HepG2 (cell line): ENCODE results near the gene TENM3. TPM values are rescaled to one million over a fixed set of nuclear protein-coding genes. Genes with fewer than 3 reads are reported as not detected.

Experiments
- ATAC-seq: fragments of 200-7000 bp; cut with Tn5 transposase; 3 replicates; pipeline ENCODE4 v1.9.1; 2020; ENCODE audit warnings: mild to moderate bottlenecking, moderate library complexity
- BruUV-seq: library from RNA; stranded (reverse); fragments of 400-500 nt; replicated peaks from 2 replicates; lab custom pipeline; 2021; lab: Mats Ljungman, UMichigan
- CTCF ChIA-PET: fragments of 300-600 bp; formaldehyde crosslinking; extraction: SDS; loops from one replicate; lab custom pipeline; 2021; ENCODE audit warnings: low total read pairs, inconsistent platforms, low intra/inter-chr PET ratio; lab: Yijun Ruan, JAX
- POLR2A ChIA-PET: fragments of 350-600 bp; sonication (Branson Sonifier 250); formaldehyde crosslinking; loops from one replicate; lab custom pipeline; 2020; ENCODE audit warnings: antibody characterized with exemption, inconsistent platforms; lab: Yijun Ruan, JAX
- DNase-seq: peaks from one replicate; pipeline ENCODE4 v3.0.0-alpha.2; 2015; ENCODE audit warnings: low spot score
- FAIRE-seq: peaks from 3 replicates; lab custom pipeline; 2011; peaks lifted over from hg19 to GRCh38; lab: Jason Lieb, UNC
- H2AFZ ChIP-seq: one replicate; pipeline ENCODE4 v1.6.1; 2011; ENCODE audit warnings: low read length, inconsistent platforms
- H3K27ac ChIP-seq: fragments of 300-600 bp; 3 replicates; pipeline ENCODE4 v1.8.0; 2011; ENCODE audit warnings: mixed run types, mild to moderate bottlenecking, mixed read lengths, low read length, inconsistent platforms; ENCODE audit not compliant: insufficient read depth; ENCODE audit errors: extremely low read length
- H3K27me3 ChIP-seq, 2 experiments: fragments of 200-600 bp in 1 of 2; 2 replicates in 1 of 2; 3 replicates in 1 of 2; pipeline versions ENCODE4 v1.6.0 to v1.8.0; 2011; ENCODE audit warnings: low read length in 2 of 2, mild to moderate bottlenecking in 2 of 2, moderate library complexity in 2 of 2, inconsistent platforms in 1 of 2; ENCODE audit not compliant: insufficient read depth in 2 of 2, control insufficient read depth in 1 of 2
- H3K36me3 ChIP-seq, 2 experiments: fragments of 200-600 bp in 1 of 2; replicated peaks in 1 of 2; 2 replicates in 1 of 2; 3 replicates in 1 of 2; pipeline versions ENCODE4 v1.5.1 to v1.8.0; 2011; ENCODE audit warnings: low read length in 2 of 2, inconsistent platforms in 1 of 2; ENCODE audit not compliant: insufficient read depth in 2 of 2, control insufficient read depth in 1 of 2
- H3K4me1 ChIP-seq: 2 replicates; pipeline ENCODE4 v1.5.1; 2012; ENCODE audit warnings: low read length, inconsistent platforms; ENCODE audit not compliant: insufficient read depth
- H3K4me2 ChIP-seq: 2 replicates; pipeline ENCODE4 v1.6.0; 2011; ENCODE audit warnings: low read depth, low read length, inconsistent platforms
- H3K4me3 ChIP-seq, 3 experiments: fragments of 200-600 bp in 1 of 3; sonication (generic), shearing (Covaris generic) in 1 of 3; replicated peaks in 1 of 3; 2 replicates each; pipeline ENCODE4 v1.5.1; 2011 to 2016; ENCODE audit warnings: low read length in 3 of 3, inconsistent platforms in 2 of 3, low read depth in 2 of 3, mild to moderate bottlenecking in 2 of 3, control low read depth in 1 of 3, mixed read lengths in 1 of 3; ENCODE audit not compliant: insufficient read depth in 1 of 3
- H3K79me2 ChIP-seq: one replicate; pipeline ENCODE4 v1.6.1; 2011; ENCODE audit warnings: low read length, inconsistent platforms; ENCODE audit not compliant: insufficient read depth
- H3K9ac ChIP-seq: 2 replicates; pipeline ENCODE4 v1.6.0; 2011; ENCODE audit warnings: mild to moderate bottlenecking, low read depth, low read length, inconsistent platforms; ENCODE audit not compliant: insufficient read depth
- H3K9me3 ChIP-seq: 2 replicates; pipeline ENCODE4 v1.5.1; 2012; ENCODE audit warnings: mild to moderate bottlenecking, low read length
- H4K20me1 ChIP-seq: 2 replicates; pipeline ENCODE4 v1.6.0; 2011; ENCODE audit warnings: inconsistent platforms, mild to moderate bottlenecking, low read length, moderate library complexity; ENCODE audit not compliant: insufficient read depth
- JUND ChIP-seq: sonication (generic); formaldehyde crosslinking; IDR thresholded peaks from 2 replicates; pipeline ENCODE4 v1.8.0; 2022; ENCODE audit warnings: mild to moderate bottlenecking, missing genetic modification reagents
- ZBTB40 ChIP-seq, 2 experiments: fragments of 450-650 bp in 1 of 2; sonication (generic) in 1 of 2; formaldehyde crosslinking in 1 of 2; IDR thresholded peaks; 2 replicates each; pipeline versions ENCODE4 v1.6.1 to v1.8.0; 2016 to 2022; ENCODE audit warnings: antibody characterized with exemption in 1 of 2, mild to moderate bottlenecking in 1 of 2, missing genetic modification reagents in 1 of 2
- ZNF407 ChIP-seq: sonication (generic); formaldehyde crosslinking; IDR thresholded peaks from one replicate; pipeline ENCODE4 v1.5.1; 2020; ENCODE audit warnings: mild to moderate bottlenecking, missing genetic modification reagents; ENCODE audit errors: not compliant biosample characterization
- WGBS: methylation state at CpG from one replicate; pipeline ENCODE4 v1.1.6; 2017; ENCODE audit warnings: low lambda C conversion rate; 5-methylcytosine and 5-hydroxymethylcytosine counted together
- in situ Hi-C: cut with HindIII; loops from 2 replicates; pipeline ENCODE4 v1.10.0; 2017; ENCODE audit warnings: low pct_unique_long_range_greater_than_20kb; ENCODE audit not compliant: extremely low pct_ligation_motif_present
- intact Hi-C: fragments of 100-400 bp; cut with micrococcal nuclease; formaldehyde crosslinking; loops from one replicate; pipeline ENCODE4 v1.10.0; 2022; ENCODE audit not compliant: unreplicated experiment
- polyA plus RNA-seq, 8 experiments: library from polyadenylated mRNA; depleted of rRNA in 3 of 8; stranded (reverse) in 7 of 8; unstranded in 1 of 8; fragments of >200 nt; fragmentation: Illumina TruSeq in 4 of 8; extraction: Trizol in 4 of 8; gene quantifications; 2 replicates each; pipeline versions ENCODE4 v1.2.1 to v1.2.3, GENCODE V29; 2011 to 2016; ENCODE audit warnings: low read depth in 4 of 8, missing spikeins in 1 of 8, mixed read lengths in 1 of 8; ENCODE audit not compliant: insufficient read depth in 1 of 8
- total RNA-seq, 5 experiments: library from RNA; depleted of rRNA; stranded (reverse); fragments of >200 nt; fragmentation: Illumina TruSeq; extraction: Trizol; gene quantifications; 2 replicates each; pipeline ENCODE4 v1.2.3, GENCODE V29; 2016; ENCODE audit warnings: low read depth in 1 of 5

Gene TENM3
- total and polyA plus RNA-seq, 2 of the 13 experiments (the other 11 are each of a cell fraction or from before 2014, with no cell fraction given), result 0.04 TPM; not detected in 1

- TF ChIP-seq ZBTB40 (IDR thresholded peaks at IDR 0.05) (no peak), ZBTB40 (CRISPR knock-in tag; IDR thresholded peaks at IDR 0.05) (no peak)
These were observed 599.7 kb downstream of the TENM3 start (continued) for GRCh38 chr4:182842759-182843390.

- Histone ChIP-seq H3K9ac (no peak overlapping the region), H3K27me3 (peaks cover 0 to 34% of the 10 kb centered on the region in 2 experiments; a peak in 3 of 5 replicates), H3K27ac (no peak overlapping the region), H3K79me2 (no peaks in the 10 kb centered on the region), H3K4me1 (no peaks in the 10 kb centered on the region), H4K20me1 (no peaks in the 10 kb centered on the region), H3K4me3 (no peak overlapping the region), H3K9me3 (no peaks in the 10 kb centered on the region), H3K36me3 (no peaks in the 10 kb centered on the region), H2AFZ (no peak overlapping the region), H3K4me2 (no peak overlapping the region)
- FAIRE-seq (no peak), DNase-seq (no peak), ATAC-seq (no peak)
- intact Hi-C loops (no loop called here), in situ Hi-C loops (no loop called here)
- BruUV-seq, result no TSS peak
- WGBS, result 54% methylated on average over 9 of the region's 9 CpGs
- CTCF ChIA-PET, result no interaction called here
- POLR2A ChIA-PET, result no interaction called here
- TF ChIP-seq JUND (CRISPR knock-in tag) (no peak), ZNF407 (CRISPR knock-in tag) (no peak)
These were observed 600.7 kb downstream of the TENM3 start for GRCh38 chr4:182843808-182844325.
